ENCODE results near the gene GMDS. TPM values are rescaled to one million over a fixed set of nuclear protein-coding genes. Genes with fewer than 3 reads are reported as not detected.

The GMDS gene
- total and polyA plus RNA-seq, 2 donors (not counting 1 experiment from before 2014, with no cell fraction given): 12.7 to 34.5 TPM

- Histone ChIP-seq H3K36me3 (ENCODE audit: control insufficient read depth, insufficient read depth, low read length) (no peaks in the 10 kb centered on the region), H3K27me3 (ENCODE audit: control insufficient read depth, insufficient read depth, low read length) (no peaks in the 10 kb centered on the region), H3K9me3 (ENCODE audit: control insufficient read depth, insufficient read depth, low read depth, low read length) (no peaks in the 10 kb centered on the region), H3K9ac (ENCODE audit: insufficient read depth, low read length) (no peak overlapping the region), H4K20me1 (ENCODE audit: control insufficient read depth, extremely low read depth, insufficient read depth, low read length) (no peaks in the 10 kb centered on the region), H2AFZ (ENCODE audit: low read length) (no peak overlapping the region), H3K4me3 (replicated peaks in 1 of 4; ENCODE audit: control extremely low read depth in 1 of 4, insufficient read depth in 1 of 4, low read depth in 3 of 4, low read length in 4 of 4) (no peak overlapping the region), H3K4me2 (ENCODE audit: extremely low read depth, insufficient read depth, low read length) (no peak overlapping the region), H3K27ac (ENCODE audit: insufficient read depth, low read length) (no peak overlapping the region), H3K79me2 (ENCODE audit: control insufficient read depth, insufficient read depth, low read length) (no peaks in the 10 kb centered on the region), H3K4me1 (ENCODE audit: control insufficient read depth, extremely low read depth, insufficient read depth, low read length) (no peaks in the 10 kb centered on the region)
- no peak for TF ChIP-seq EZH2 (IDR thresholded peaks at IDR 0.05; ENCODE audit: low read length, missing control alignments)
- TF ChIP-seq, protein P1, sequence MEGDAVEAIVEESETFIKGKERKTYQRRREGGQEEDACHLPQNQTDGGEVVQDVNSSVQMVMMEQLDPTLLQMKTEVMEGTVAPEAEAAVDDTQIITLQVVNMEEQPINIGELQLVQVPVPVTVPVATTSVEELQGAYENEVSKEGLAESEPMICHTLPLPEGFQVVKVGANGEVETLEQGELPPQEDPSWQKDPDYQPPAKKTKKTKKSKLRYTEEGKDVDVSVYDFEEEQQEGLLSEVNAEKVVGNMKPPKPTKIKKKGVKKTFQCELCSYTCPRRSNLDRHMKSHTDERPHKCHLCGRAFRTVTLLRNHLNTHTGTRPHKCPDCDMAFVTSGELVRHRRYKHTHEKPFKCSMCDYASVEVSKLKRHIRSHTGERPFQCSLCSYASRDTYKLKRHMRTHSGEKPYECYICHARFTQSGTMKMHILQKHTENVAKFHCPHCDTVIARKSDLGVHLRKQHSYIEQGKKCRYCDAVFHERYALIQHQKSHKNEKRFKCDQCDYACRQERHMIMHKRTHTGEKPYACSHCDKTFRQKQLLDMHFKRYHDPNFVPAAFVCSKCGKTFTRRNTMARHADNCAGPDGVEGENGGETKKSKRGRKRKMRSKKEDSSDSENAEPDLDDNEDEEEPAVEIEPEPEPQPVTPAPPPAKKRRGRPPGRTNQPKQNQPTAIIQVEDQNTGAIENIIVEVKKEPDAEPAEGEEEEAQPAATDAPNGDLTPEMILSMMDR (conservative IDR thresholded peaks at IDR 0.05 in 1 of 2, IDR thresholded peaks at IDR 0.05 in 1 of 2; ENCODE audit: low read depth in 1 of 2, low read length in 2 of 2): no peak
- no peak for DNase-seq (ENCODE audit: low read depth in 2 of 2)
Observed at GRCh38 chr6:2204272-2204671, 41.1 kb downstream of the GMDS start.

DNA sequence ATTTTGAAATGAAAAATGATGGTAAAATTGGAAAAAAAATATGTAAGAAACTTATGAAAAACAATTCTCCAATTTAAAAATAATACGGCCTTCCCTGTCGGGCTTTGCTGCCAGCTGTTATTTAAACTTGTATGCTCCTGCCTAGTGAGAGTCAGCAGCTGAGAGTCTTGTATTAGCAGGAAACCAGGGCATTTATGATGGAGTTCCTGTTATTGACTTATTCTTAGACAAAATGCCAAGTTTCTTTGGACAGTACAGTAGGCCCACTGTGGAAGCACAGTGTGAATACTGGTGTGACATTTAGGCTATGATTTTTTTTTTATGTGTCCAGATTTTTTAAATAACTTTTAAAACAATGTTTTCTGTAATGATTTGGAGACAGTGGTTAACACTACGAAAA lies 42.1 kb downstream of the GMDS start:
- Histone ChIP-seq H3K9ac (ENCODE audit: insufficient read depth, low read length) (no peak overlapping the region), H3K9me3 (ENCODE audit: control insufficient read depth, insufficient read depth, low read depth, low read length) (no peaks in the 10 kb centered on the region), H4K20me1 (ENCODE audit: control insufficient read depth, extremely low read depth, insufficient read depth, low read length) (no peaks in the 10 kb centered on the region), H3K27ac (ENCODE audit: insufficient read depth, low read length) (no peak overlapping the region), H3K4me2 (ENCODE audit: extremely low read depth, insufficient read depth, low read length) (no peak overlapping the region), H3K4me1 (ENCODE audit: control insufficient read depth, extremely low read depth, insufficient read depth, low read length) (no peaks in the 10 kb centered on the region), H3K79me2 (ENCODE audit: control insufficient read depth, insufficient read depth, low read length) (no peaks in the 10 kb centered on the region), H3K36me3 (ENCODE audit: control insufficient read depth, insufficient read depth, low read length) (no peaks in the 10 kb centered on the region), H3K27me3 (ENCODE audit: control insufficient read depth, insufficient read depth, low read length) (no peaks in the 10 kb centered on the region), H2AFZ (ENCODE audit: low read length) (no peak overlapping the region), H3K4me3 (replicated peaks in 1 of 4; ENCODE audit: control extremely low read depth in 1 of 4, insufficient read depth in 1 of 4, low read depth in 3 of 4, low read length in 4 of 4) (no peak overlapping the region)
- DNase-seq (ENCODE audit: low read depth in 2 of 2): no peak
- TF ChIP-seq EZH2 (IDR thresholded peaks at IDR 0.05; ENCODE audit: low read length, missing control alignments): no peak
- TF ChIP-seq, protein P1 (conservative IDR thresholded peaks at IDR 0.05 in 1 of 2, IDR thresholded peaks at IDR 0.05 in 1 of 2; ENCODE audit: low read depth in 1 of 2, low read length in 2 of 2): no peak

GRCh38 chr6:2197984-2198383 lies 47.4 kb downstream of the GMDS start:
- Histone ChIP-seq H3K4me3 (replicated peaks in 1 of 4; ENCODE audit: control extremely low read depth in 1 of 4, insufficient read depth in 1 of 4, low read depth in 3 of 4, low read length in 4 of 4) (no peak overlapping the region), H2AFZ (ENCODE audit: low read length) (no peak overlapping the region), H3K9me3 (ENCODE audit: control insufficient read depth, insufficient read depth, low read depth, low read length) (no peaks in the 10 kb centered on the region), H3K79me2 (ENCODE audit: control insufficient read depth, insufficient read depth, low read length) (no peaks in the 10 kb centered on the region), H3K27me3 (ENCODE audit: control insufficient read depth, insufficient read depth, low read length) (no peaks in the 10 kb centered on the region), H3K4me1 (ENCODE audit: control insufficient read depth, extremely low read depth, insufficient read depth, low read length) (peaks cover 3% of the 10 kb centered on the region), H3K27ac (ENCODE audit: insufficient read depth, low read length) (no peak overlapping the region), H4K20me1 (ENCODE audit: control insufficient read depth, extremely low read depth, insufficient read depth, low read length) (no peaks in the 10 kb centered on the region), H3K4me2 (ENCODE audit: extremely low read depth, insufficient read depth, low read length) (no peak overlapping the region), H3K9ac (ENCODE audit: insufficient read depth, low read length) (no peak overlapping the region), H3K36me3 (ENCODE audit: control insufficient read depth, insufficient read depth, low read length) (no peaks in the 10 kb centered on the region)
- DNase-seq (ENCODE audit: low read depth in 2 of 2): no peak
- TF ChIP-seq, protein P1 (conservative IDR thresholded peaks at IDR 0.05 in 1 of 2, IDR thresholded peaks at IDR 0.05 in 1 of 2; ENCODE audit: low read depth in 1 of 2, low read length in 2 of 2): no peak
- TF ChIP-seq EZH2 (IDR thresholded peaks at IDR 0.05; ENCODE audit: low read length, missing control alignments): no peak

All from fibroblast of lung (primary cell).